AG09309 (cell line): ENCODE data around the gene TMEM45B.
"Not testable (repeated sequence)": the region's sequence is repeated elsewhere in the genome, so short reads cannot be mapped to it uniquely, and the experiment has no call there.

Source experiments
- DNase-seq: peaks from one replicate; pipeline ENCODE4 v3.0.0-alpha.2; 2010; ENCODE audit warnings: low read depth
- H3K4me3 ChIP-seq: 2 replicates; pipeline ENCODE4 v1.5.1; 2011; ENCODE audit warnings: mild to moderate bottlenecking, low read depth, low read length, moderate library complexity; ENCODE audit not compliant: control insufficient read depth
- TF ChIP-seq, protein P1 (sequence below): IDR thresholded peaks from 2 replicates; pipeline ENCODE4 v1.5.1; 2011; ENCODE audit warnings: mild to moderate bottlenecking, low read depth, low read length, inconsistent platforms; ENCODE audit not compliant: insufficient read depth, control insufficient read depth; ENCODE audit errors: missing control alignments

TMEM45B gene

DNA sequence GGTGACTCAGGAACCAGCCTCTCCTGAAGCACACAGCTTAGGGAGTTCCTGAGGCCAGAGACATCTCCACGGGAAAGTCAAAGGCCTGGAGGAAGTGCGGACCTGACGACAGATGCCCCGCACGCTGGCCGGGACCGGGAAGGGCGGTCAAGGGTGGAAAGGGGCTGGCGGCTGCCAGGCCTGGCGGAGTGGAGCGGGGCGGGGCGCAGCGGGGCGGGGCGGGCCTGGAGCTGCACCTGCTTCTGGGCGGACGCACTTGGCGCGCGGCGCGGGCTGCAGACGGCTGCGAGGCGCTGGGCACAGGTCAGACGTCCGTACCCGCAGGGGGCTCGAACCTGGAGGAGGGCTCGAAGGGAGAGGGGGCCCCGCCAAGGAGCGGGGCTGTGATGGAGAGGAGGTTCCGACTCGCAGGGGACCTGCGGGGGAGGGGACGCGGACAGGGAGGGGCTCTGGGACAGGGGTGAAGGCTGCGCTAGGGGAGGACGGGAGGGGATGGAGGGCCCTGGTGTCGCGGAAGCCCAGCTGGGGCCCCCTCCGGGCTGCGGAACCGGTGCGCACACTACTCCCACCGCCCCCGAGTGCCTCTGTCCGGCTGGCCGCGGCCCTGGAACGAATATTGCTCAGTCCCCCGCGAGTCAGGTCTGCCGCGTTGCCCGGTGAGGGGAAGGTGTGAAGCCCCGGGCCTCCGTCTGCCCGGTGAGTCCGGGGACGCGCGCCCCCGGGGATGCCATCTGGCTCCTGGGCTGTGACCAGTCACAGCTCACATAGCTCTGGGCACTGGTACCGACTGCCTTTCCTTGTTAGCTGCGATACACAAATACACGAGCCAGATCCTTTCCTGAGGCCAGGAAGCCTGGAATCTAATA, at the start of gene TMEM45B:
TMEM45B (plus strand) TSS at position 253 of the 866 bp plus-strand sequence. CDS start 36,635 bp downstream, outside the sequence.
- DNase-seq: no peak
- H3K4me3 ChIP-seq: no peak within 1 kb of the TSS
- TF ChIP-seq, protein P1, sequence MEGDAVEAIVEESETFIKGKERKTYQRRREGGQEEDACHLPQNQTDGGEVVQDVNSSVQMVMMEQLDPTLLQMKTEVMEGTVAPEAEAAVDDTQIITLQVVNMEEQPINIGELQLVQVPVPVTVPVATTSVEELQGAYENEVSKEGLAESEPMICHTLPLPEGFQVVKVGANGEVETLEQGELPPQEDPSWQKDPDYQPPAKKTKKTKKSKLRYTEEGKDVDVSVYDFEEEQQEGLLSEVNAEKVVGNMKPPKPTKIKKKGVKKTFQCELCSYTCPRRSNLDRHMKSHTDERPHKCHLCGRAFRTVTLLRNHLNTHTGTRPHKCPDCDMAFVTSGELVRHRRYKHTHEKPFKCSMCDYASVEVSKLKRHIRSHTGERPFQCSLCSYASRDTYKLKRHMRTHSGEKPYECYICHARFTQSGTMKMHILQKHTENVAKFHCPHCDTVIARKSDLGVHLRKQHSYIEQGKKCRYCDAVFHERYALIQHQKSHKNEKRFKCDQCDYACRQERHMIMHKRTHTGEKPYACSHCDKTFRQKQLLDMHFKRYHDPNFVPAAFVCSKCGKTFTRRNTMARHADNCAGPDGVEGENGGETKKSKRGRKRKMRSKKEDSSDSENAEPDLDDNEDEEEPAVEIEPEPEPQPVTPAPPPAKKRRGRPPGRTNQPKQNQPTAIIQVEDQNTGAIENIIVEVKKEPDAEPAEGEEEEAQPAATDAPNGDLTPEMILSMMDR: no peak

DNA sequence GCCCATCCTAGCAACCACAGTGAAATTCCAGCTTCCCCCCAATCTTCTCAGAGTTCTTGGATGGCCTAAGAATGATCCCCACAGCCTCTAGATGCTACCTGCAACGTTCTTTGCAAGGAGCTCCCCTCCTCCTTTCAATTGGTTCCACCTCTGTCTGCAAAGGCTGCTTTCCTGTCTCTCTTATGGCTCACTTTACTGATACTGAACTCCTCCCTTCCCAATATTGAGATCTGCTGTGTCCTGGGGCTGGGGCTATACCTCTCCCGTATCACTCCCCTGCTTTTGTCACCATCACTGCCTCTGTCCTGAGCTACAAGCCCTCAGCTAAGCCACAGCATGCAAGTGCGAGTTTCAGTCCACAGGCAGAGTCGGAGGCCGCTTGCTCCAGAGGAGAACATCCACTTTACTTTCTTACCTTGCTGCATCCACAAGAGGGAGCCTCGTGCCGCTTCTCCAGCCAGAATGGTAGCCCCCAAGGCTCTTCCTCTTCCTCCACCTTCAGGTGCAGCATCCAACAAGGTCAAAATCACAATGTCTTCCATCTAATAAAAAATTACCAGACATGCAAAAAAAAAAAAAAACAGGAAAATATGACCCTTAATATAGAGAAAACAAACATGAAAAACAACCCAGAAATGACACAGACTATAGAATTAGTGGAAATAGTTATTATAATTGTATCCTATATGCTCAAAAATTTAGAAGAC, 48.6 kb upstream of the TMEM45B start:
- TF ChIP-seq, protein P1: peak; percentile 66
- DNase-seq: no peak
- H3K4me3 ChIP-seq: no peak overlapping the region

- no peak overlapping the region for H3K4me3 ChIP-seq
- DNase-seq: no peak
- TF ChIP-seq, protein P1: no peak
Observed at GRCh38 chr11:129767827-129768226, 47.8 kb upstream of the TMEM45B start.

GRCh38 chr11:129768356-129768755, 47.3 kb upstream of the TMEM45B start:
- no peak for DNase-seq
- no peak overlapping the region for H3K4me3 ChIP-seq
- TF ChIP-seq, protein P1: no peak

DNA sequence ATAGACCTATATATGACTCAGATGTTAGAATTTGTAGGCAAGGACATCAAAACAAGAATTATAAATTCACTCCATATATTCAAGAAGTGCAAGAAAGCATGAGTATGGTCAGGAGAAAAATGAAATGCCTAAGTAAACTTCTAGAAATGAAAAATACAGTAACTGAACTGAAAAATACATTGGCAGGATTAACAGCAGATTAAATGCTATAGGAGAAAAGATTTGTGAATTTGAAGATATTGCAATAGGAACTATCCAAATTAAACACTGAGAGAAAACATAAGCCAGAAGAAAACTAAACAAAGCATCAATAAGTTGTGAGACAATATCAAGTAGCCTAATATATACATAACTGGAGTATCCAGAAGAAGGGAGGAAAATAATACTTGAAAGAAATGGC, 46.6 kb upstream of the TMEM45B start:
- DNase-seq: no peak
- TF ChIP-seq, protein P1: no peak
- H3K4me3 ChIP-seq: no peak overlapping the region

DNA sequence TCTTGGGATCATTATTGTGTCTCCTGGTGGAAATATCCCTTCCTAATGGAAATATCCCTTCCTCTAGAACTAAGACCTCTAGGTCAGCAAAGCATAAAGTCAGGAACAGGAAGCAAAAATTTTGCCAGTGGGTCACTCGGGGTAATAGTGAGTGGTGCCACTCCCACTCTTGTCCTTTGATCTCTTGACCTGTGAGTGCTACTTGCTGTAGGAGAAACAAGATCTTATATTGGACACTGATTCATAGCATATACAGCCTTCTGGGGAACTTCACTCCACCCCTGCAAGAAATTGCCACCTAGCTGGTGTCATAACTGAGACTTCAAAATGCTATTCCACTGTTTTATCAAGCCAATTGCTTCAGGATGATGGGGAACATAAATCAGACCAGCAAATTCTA, 44.7 kb upstream of the TMEM45B start:
- no peak overlapping the region for H3K4me3 ChIP-seq
- no peak for DNase-seq
- TF ChIP-seq, protein P1: no peak

DNA sequence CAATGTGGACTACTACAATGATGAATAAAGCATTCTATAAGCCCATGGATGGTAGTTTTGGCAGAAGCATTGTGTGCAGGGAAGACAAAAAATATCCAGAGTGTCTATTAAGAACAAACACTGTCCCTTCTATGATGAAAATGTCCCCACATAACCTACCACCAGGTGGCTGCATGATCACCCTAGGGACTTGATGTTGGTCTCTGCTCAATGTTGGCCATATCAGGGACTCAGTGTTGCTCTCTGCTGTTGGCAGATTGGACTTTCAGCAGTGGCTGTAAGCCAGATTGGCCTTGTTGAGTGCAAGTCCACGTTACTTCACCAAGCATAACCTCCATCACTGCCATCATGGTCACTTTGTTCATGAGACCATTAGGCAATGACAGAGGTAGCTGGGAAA, 44.2 kb upstream of the TMEM45B start:
- not testable (repeated sequence) for H3K4me3 ChIP-seq, DNase-seq
